HepG2 (cell line): ENCODE measurements around the gene TBCD. TPM values are rescaled to one million over a fixed set of nuclear protein-coding genes. Genes with fewer than 3 reads are reported as not detected.

Experiments used
- EP300 ChIP-seq, 3 experiments: sonication (generic) in 1 of 3; formaldehyde crosslinking in 1 of 3; IDR thresholded peaks; 2 replicates each; pipeline versions ENCODE4 v1.5.1 to v1.6.1; 2011 to 2020; ENCODE audit warnings: low read depth in 2 of 3, low read length in 2 of 3, borderline replicate concordance in 1 of 3, improper control_type of control experiment in 1 of 3, mild to moderate bottlenecking in 1 of 3, missing genetic modification reagents in 1 of 3, moderate library complexity in 1 of 3
- RBFOX2 ChIP-seq: fragments of 200-400 bp; formaldehyde crosslinking; IDR thresholded peaks from 2 replicates; pipeline ENCODE4 v1.6.1; 2017; ENCODE audit warnings: low read depth, mild to moderate bottlenecking, low read length
- ZNF256 ChIP-seq: sonication (generic); formaldehyde crosslinking; conservative IDR thresholded peaks from 2 replicates; pipeline ENCODE4 v1.4.0; 2020; ENCODE audit warnings: missing genetic modification reagents
- ZNF337 ChIP-seq: sonication (generic); formaldehyde crosslinking; IDR thresholded peaks from 2 replicates; pipeline ENCODE4 v1.5.1; 2020; ENCODE audit warnings: missing genetic modification reagents, low read depth, mild to moderate bottlenecking, borderline replicate concordance
- ZNF407 ChIP-seq: sonication (generic); formaldehyde crosslinking; IDR thresholded peaks from one replicate; pipeline ENCODE4 v1.5.1; 2020; ENCODE audit warnings: mild to moderate bottlenecking, missing genetic modification reagents; ENCODE audit errors: not compliant biosample characterization
- ZNF724P ChIP-seq: sonication (generic); formaldehyde crosslinking; IDR thresholded peaks from 2 replicates; pipeline ENCODE4 v1.8.0; 2022; ENCODE audit warnings: missing genetic modification reagents, borderline replicate concordance
- polyA plus RNA-seq, 8 experiments: library from polyadenylated mRNA; depleted of rRNA in 3 of 8; stranded (reverse) in 7 of 8; unstranded in 1 of 8; fragments of >200 nt; fragmentation: Illumina TruSeq in 4 of 8; extraction: Trizol in 4 of 8; gene quantifications; 2 replicates each; pipeline versions ENCODE4 v1.2.1 to v1.2.3, GENCODE V29; 2011 to 2016; ENCODE audit warnings: low read depth in 4 of 8, missing spikeins in 1 of 8, mixed read lengths in 1 of 8; ENCODE audit not compliant: insufficient read depth in 1 of 8
- total RNA-seq, 5 experiments: library from RNA; depleted of rRNA; stranded (reverse); fragments of >200 nt; fragmentation: Illumina TruSeq; extraction: Trizol; gene quantifications; 2 replicates each; pipeline ENCODE4 v1.2.3, GENCODE V29; 2016; ENCODE audit warnings: low read depth in 1 of 5

TBCD gene
- total and polyA plus RNA-seq, 2 of the 13 experiments (the other 11 are each of a cell fraction or from before 2014, with no cell fraction given), result 33.9 to 54.8 TPM

GRCh38 chr17:82756166-82756565 is 4.3 kb downstream of the TBCD start (continued):
- TF ChIP-seq ZNF407 (CRISPR knock-in tag) (no peak), ZNF256 (CRISPR knock-in tag) (no peak), EP300 (IDR thresholded peaks at IDR 0.05; ENCODE audit: low read depth in 2 of 2, low read length in 2 of 2) (no peak), EP300 (CRISPR knock-in tag; IDR thresholded peaks at IDR 0.05; ENCODE audit: borderline replicate concordance) (no peak), RBFOX2 (no peak), ZNF337 (CRISPR knock-in tag) (no peak), ZNF724P (no peak)
